ENCODE measurements around the gene TDRD10.

GRCh38 chr1:154512760-154513159, 10.7 kb downstream of the TDRD10 start:
- TF ChIP-seq POLR2A (IDR thresholded peaks at IDR 0.05; ENCODE audit: low read depth, low read length) (no peak), POLR2AphosphoS5 (IDR thresholded peaks at IDR 0.05; ENCODE audit: low read depth, low read length) (no peak)
